B cell (primary cell): Measurements from ENCODE around the gene CALCOCO2.

Experiments
- CTCF ChIP-seq: fragments of 200-600 bp; IDR thresholded peaks from one replicate; pipeline ENCODE4 v1.8.0; 2022; ENCODE audit warnings: antibody characterized with exemption, mild to moderate bottlenecking
- EZH2 ChIP-seq: IDR thresholded peaks from 2 replicates; pipeline ENCODE4 v1.6.1; 2012; ENCODE audit warnings: borderline replicate concordance, low read depth, mild to moderate bottlenecking, moderate library complexity, low read length; ENCODE audit not compliant: insufficient read depth, poor library complexity, severe bottlenecking

GRCh38 chr17:48791128-48792032 is 39.5 kb upstream of the CALCOCO2 start:
- TF ChIP-seq CTCF = peak; percentile 33
- no peak for TF ChIP-seq EZH2
